Right lobe of liver (tissue), 6 donors: ENCODE data around the gene KCNQ1OT1. TPM values are rescaled to one million over a fixed set of nuclear protein-coding genes. Genes with fewer than 3 reads are reported as not detected.

Source experiments
- ATAC-seq, 4 donors: fragments of 200-7000 bp; cut with Tn5 transposase; one replicate each; pipeline ENCODE4 v1.9.1; 2020; ENCODE audit warnings: mild to moderate bottlenecking in 4 of 4, moderate library complexity in 4 of 4
- DNase-seq, 3 donors: peaks; one replicate each; pipeline ENCODE4 v3.0.0-alpha.2; 2020
- H3K27ac ChIP-seq, 3 donors: fragments of 200-600 bp; one replicate each; pipeline ENCODE4 v1.8.0; 2022
- H3K27me3 ChIP-seq, 2 donors: fragments of 200-600 bp; one replicate each; pipeline ENCODE4 v1.8.0; 2022
- H3K36me3 ChIP-seq, 4 donors: fragments of 200-600 bp; sonication (generic) in 1 of 4; one replicate each; pipeline versions ENCODE4 v1.5.1 to v1.8.0; 2017 to 2022; ENCODE audit warnings: control low read depth in 1 of 4
- H3K4me1 ChIP-seq, 4 donors: fragments of 200-600 bp; sonication (generic) in 1 of 4; one replicate each; pipeline versions ENCODE4 v1.5.1 to v1.8.0; 2017 to 2022; ENCODE audit warnings: control low read depth in 1 of 4
- H3K4me3 ChIP-seq, 3 donors: fragments of 200-600 bp; one replicate each; pipeline ENCODE4 v1.8.0; 2022
- H3K9me3 ChIP-seq, 4 donors: fragments of 200-600 bp; sonication (generic) in 1 of 4; one replicate each; pipeline versions ENCODE4 v1.5.1 to v1.8.0; 2017 to 2022; ENCODE audit warnings: control low read depth in 1 of 4
- CTCF ChIP-seq, 4 donors: fragments of 200-600 bp in 3 of 4; fragments of 450-650 bp in 1 of 4; IDR thresholded peaks; one replicate each; pipeline versions ENCODE4 v1.5.1 to v1.8.0; 2016 to 2022; ENCODE audit warnings: antibody characterized with exemption in 4 of 4, mild to moderate bottlenecking in 2 of 4
- POLR2A ChIP-seq: fragments of 450-650 bp; IDR thresholded peaks from one replicate; pipeline ENCODE4 v1.6.1; 2017; ENCODE audit warnings: antibody characterized with exemption, mild to moderate bottlenecking
- WGBS: methylation state at CpG from one replicate; pipeline ENCODE4 v1.1.6; 2018; ENCODE audit warnings: low coverage, low lambda C conversion rate; ENCODE audit not compliant: insufficient coverage; ENCODE audit errors: missing lambda C conversion rate; 5-methylcytosine and 5-hydroxymethylcytosine counted together
- intact Hi-C, 2 donors: fragments of 100-400 bp; cut with DNase I; formaldehyde crosslinking; loops; one replicate each; pipeline versions ENCODE4 v1.11.2 to v1.14.1; 2022
- total RNA-seq, 6 experiments: library from RNA; depleted of rRNA in 2 of 6; stranded (reverse); fragments of >200 nt in 2 of 6; fragmentation: NEBNext Ultra II Directional in 3 of 6; extraction: Animal tissue kit (Norgen Biotek cat#: 25700) in 3 of 6; gene quantifications; one replicate each; pipeline versions ENCODE4 v1.1.0 to v1.2.4, GENCODE V29; 2016 to 2023
- donor health status: DM: no; HTN: yes; CAD: no.
- donor health status: DM: no; HTN: no; CAD: no.
- donor health status: DM: no; HTN: no; CAD: no.
- donor health status: DM: no; HTN: yes; CAD: no.
- donor health status: DM: no; HTN: yes; CAD: no.

The KCNQ1OT1 gene
- total RNA-seq, 6 experiments from 2014 or later = 0.37 to 1.7 (median 0.60) TPM

- Histone ChIP-seq H3K27ac (no peak overlapping the region), H3K27me3 (no peaks in the 10 kb centered on the region), H3K36me3 (no peaks in the 10 kb centered on the region), H3K4me1 (no peaks in the 10 kb centered on the region), H3K9me3 (no peaks in the 10 kb centered on the region), H3K4me3 (no peak overlapping the region)
- ATAC-seq = no peak
- peak in 1 of 3 donors; percentile 37 for DNase-seq
- intact Hi-C loops = no loop called here
- 67% methylated on average over 8 of the region's 22 CpGs for WGBS
- TF ChIP-seq POLR2A = no peak
- no peak for TF ChIP-seq CTCF (IDR thresholded peaks at IDR 0.05)
Observed at GRCh38 chr11:2717561-2718325, 17.9 kb upstream of the KCNQ1OT1 start.

GRCh38 chr11:2716376-2717095 is 16.7 kb upstream of the KCNQ1OT1 start:
- no peaks in the 10 kb centered on the region for H3K27me3 ChIP-seq
- DNase-seq = peak in 1 of 3 donors; percentile 49
- no peak for ATAC-seq
- no peak overlapping the region for H3K27ac ChIP-seq
- H3K4me3 ChIP-seq = no peak overlapping the region
- H3K36me3 ChIP-seq = no peaks in the 10 kb centered on the region
- no CpG with 5 or more reads among the region's 14 CpGs for WGBS
- TF ChIP-seq CTCF (IDR thresholded peaks at IDR 0.05) (no peak), POLR2A (no peak)
- no peaks in the 10 kb centered on the region for H3K4me1 ChIP-seq
- H3K9me3 ChIP-seq = no peaks in the 10 kb centered on the region
- intact Hi-C loops = no loop called here

- intact Hi-C loops = no loop called here
- Histone ChIP-seq H3K4me3 (no peak overlapping the region), H3K36me3 (no peaks in the 10 kb centered on the region), H3K27me3 (no peaks in the 10 kb centered on the region), H3K9me3 (no peaks in the 10 kb centered on the region), H3K27ac (no peak overlapping the region), H3K4me1 (no peaks in the 10 kb centered on the region)
- TF ChIP-seq POLR2A (no peak), CTCF (IDR thresholded peaks at IDR 0.05) (no peak)
- 72% methylated on average over 7 of the region's 15 CpGs for WGBS
- ATAC-seq = no peak
- DNase-seq = no peak
Observed at GRCh38 chr11:2715716-2716350, 16.0 kb upstream of the KCNQ1OT1 start.

- Histone ChIP-seq H3K4me3 (no peak overlapping the region), H3K36me3 (no peaks in the 10 kb centered on the region), H3K9me3 (no peaks in the 10 kb centered on the region), H3K4me1 (no peaks in the 10 kb centered on the region), H3K27ac (no peak overlapping the region), H3K27me3 (no peaks in the 10 kb centered on the region)
- intact Hi-C loops = no loop called here
- 96% methylated on average over 6 of the region's 7 CpGs for WGBS
- DNase-seq = peak in 1 of 3 donors; percentile 48
- ATAC-seq = no peak
- TF ChIP-seq CTCF (IDR thresholded peaks at IDR 0.05) = no peak
- TF ChIP-seq POLR2A = no peak
Observed at GRCh38 chr11:2714871-2715270, 15.1 kb upstream of the KCNQ1OT1 start.
